Measurements from ENCODE around the gene MAEL. TPM values are rescaled to one million over a fixed set of nuclear protein-coding genes. Genes with fewer than 3 reads are reported as not detected.

Gene MAEL
- total and polyA plus RNA-seq, 7 experiments from 2014 or later, result not detected

GRCh38 chr1:166999075-166999474 lies 10.0 kb downstream of the MAEL start:
- H3K9me3 ChIP-seq (ENCODE audit: control insufficient read depth in 2 of 3, low read length in 3 of 3), result no peaks in the 10 kb centered on the region
- H3K27me3 Mint-ChIP-seq, result peaks cover 11 to 35% (median 24%) of the 10 kb centered on the region in 5 donors
- H3K4me1 ChIP-seq (ENCODE audit: control insufficient read depth in 2 of 2, insufficient read depth in 2 of 2, low read length in 2 of 2), result no peaks in the 10 kb centered on the region
- ChIA-PET POLR2A (no interaction called here), CTCF (no interaction called here)
- intact Hi-C loops (cut with micrococcal nuclease), result no loop called here
- no peak overlapping the region for H3K4me3 ChIP-seq (ENCODE audit: low read length)
- H3K36me3 Mint-ChIP-seq, result peaks cover 0 to 6% (median 3%) of the 10 kb centered on the region in 5 donors
- H3K9me3 Mint-ChIP-seq, result peaks cover 0 to 20% (median 6%) of the 10 kb centered on the region in 11 donors
- H3K4me3 Mint-ChIP-seq, result peak overlapping the region in 2 of 10 donors; percentile 11 to 26
- no peaks in the 10 kb centered on the region for H3K27me3 ChIP-seq (ENCODE audit: control insufficient read depth in 2 of 2, insufficient read depth in 2 of 2, low read length in 2 of 2)
- no peak overlapping the region for H3K27ac ChIP-seq (ENCODE audit: low read depth, low read length)
- DNase-seq, result no peak
- peaks cover 0 to 6% (median 0%) of the 10 kb centered on the region in 7 donors for H3K4me1 Mint-ChIP-seq
- no peak overlapping the region for H3K27ac Mint-ChIP-seq
- H3K36me3 ChIP-seq (ENCODE audit: control insufficient read depth in 2 of 3, insufficient read depth in 3 of 3, low read length in 3 of 3), result no peaks in the 10 kb centered on the region
- ATAC-seq, result no peak

- Mint-ChIP-seq H3K9me3 (peaks cover 0 to 20% (median 6%) of the 10 kb centered on the region in 11 donors), H3K4me1 (peaks cover 0 to 6% (median 0%) of the 10 kb centered on the region in 7 donors), H3K36me3 (peaks cover 0 to 6% (median 3%) of the 10 kb centered on the region in 5 donors), H3K27ac (no peak overlapping the region), H3K4me3 (peak overlapping the region in 2 of 10 donors; percentile 11 to 26), H3K27me3 (peaks cover 11 to 35% (median 24%) of the 10 kb centered on the region in 5 donors)
- DNase-seq, result no peak
- no peak overlapping the region for H3K27ac ChIP-seq (ENCODE audit: low read depth, low read length)
- intact Hi-C loops (cut with micrococcal nuclease), result no loop called here
- no peaks in the 10 kb centered on the region for H3K27me3 ChIP-seq (ENCODE audit: control insufficient read depth in 2 of 2, insufficient read depth in 2 of 2, low read length in 2 of 2)
- ChIA-PET CTCF (no interaction called here), POLR2A (no interaction called here)
- ATAC-seq, result no peak
- H3K4me3 ChIP-seq (ENCODE audit: low read length), result no peak overlapping the region
- no peaks in the 10 kb centered on the region for H3K9me3 ChIP-seq (ENCODE audit: control insufficient read depth in 2 of 3, low read length in 3 of 3)
- no peaks in the 10 kb centered on the region for H3K4me1 ChIP-seq (ENCODE audit: control insufficient read depth in 2 of 2, insufficient read depth in 2 of 2, low read length in 2 of 2)
- H3K36me3 ChIP-seq (ENCODE audit: control insufficient read depth in 2 of 3, insufficient read depth in 3 of 3, low read length in 3 of 3), result no peaks in the 10 kb centered on the region
Observed at GRCh38 chr1:166999500-167000055, 10.5 kb downstream of the MAEL start.

- ATAC-seq, result no peak
- Mint-ChIP-seq H3K27me3 (peaks cover 10 to 35% (median 24%) of the 10 kb centered on the region in 5 donors), H3K4me1 (peaks cover 0 to 6% (median 0%) of the 10 kb centered on the region in 7 donors), H3K36me3 (peaks cover 0 to 6% (median 3%) of the 10 kb centered on the region in 5 donors), H3K27ac (no peak overlapping the region), H3K4me3 (no peak overlapping the region), H3K9me3 (peaks cover 0 to 20% (median 6%) of the 10 kb centered on the region in 11 donors)
- Histone ChIP-seq H3K9me3 (ENCODE audit: control insufficient read depth in 2 of 3, low read length in 3 of 3) (no peaks in the 10 kb centered on the region), H3K36me3 (ENCODE audit: control insufficient read depth in 2 of 3, insufficient read depth in 3 of 3, low read length in 3 of 3) (no peaks in the 10 kb centered on the region), H3K27ac (ENCODE audit: low read depth, low read length) (no peak overlapping the region), H3K4me3 (ENCODE audit: low read length) (no peak overlapping the region), H3K4me1 (ENCODE audit: control insufficient read depth in 2 of 2, insufficient read depth in 2 of 2, low read length in 2 of 2) (no peaks in the 10 kb centered on the region), H3K27me3 (ENCODE audit: control insufficient read depth in 2 of 2, insufficient read depth in 2 of 2, low read length in 2 of 2) (no peaks in the 10 kb centered on the region)
- no peak for DNase-seq
- ChIA-PET CTCF (no interaction called here), POLR2A (no interaction called here)
- intact Hi-C loops (cut with micrococcal nuclease), result no loop called here
Observed at GRCh38 chr1:167000546-167000945, 11.5 kb downstream of the MAEL start.

GRCh38 chr1:167002354-167002753 lies 13.3 kb downstream of the MAEL start:
- H3K36me3 ChIP-seq (ENCODE audit: control insufficient read depth in 2 of 3, insufficient read depth in 3 of 3, low read length in 3 of 3), result no peaks in the 10 kb centered on the region
- H3K27ac Mint-ChIP-seq, result no peak overlapping the region
- ChIA-PET POLR2A (no interaction called here), CTCF (no interaction called here)
- H3K4me3 ChIP-seq (ENCODE audit: low read length), result no peak overlapping the region
- peaks cover 0 to 20% (median 6%) of the 10 kb centered on the region in 11 donors for H3K9me3 Mint-ChIP-seq
- no peaks in the 10 kb centered on the region for H3K4me1 ChIP-seq (ENCODE audit: control insufficient read depth in 2 of 2, insufficient read depth in 2 of 2, low read length in 2 of 2)
- no peak overlapping the region for H3K4me3 Mint-ChIP-seq
- H3K9me3 ChIP-seq (ENCODE audit: control insufficient read depth in 2 of 3, low read length in 3 of 3), result no peaks in the 10 kb centered on the region
- no peaks in the 10 kb centered on the region for H3K27me3 ChIP-seq (ENCODE audit: control insufficient read depth in 2 of 2, insufficient read depth in 2 of 2, low read length in 2 of 2)
- H3K27ac ChIP-seq (ENCODE audit: low read depth, low read length), result no peak overlapping the region
- H3K4me1 Mint-ChIP-seq, result peaks cover 0 to 6% (median 0%) of the 10 kb centered on the region in 7 donors
- no peak for ATAC-seq
- H3K36me3 Mint-ChIP-seq, result peaks cover 0 to 6% (median 3%) of the 10 kb centered on the region in 5 donors
- no peak for DNase-seq
- intact Hi-C loops (cut with micrococcal nuclease), result no loop called here
- H3K27me3 Mint-ChIP-seq, result peaks cover 5 to 22% (median 15%) of the 10 kb centered on the region in 5 donors

GRCh38 chr1:167003711-167004110 lies 14.6 kb downstream of the MAEL start:
- H3K9me3 ChIP-seq (ENCODE audit: control insufficient read depth in 2 of 3, low read length in 3 of 3), result no peaks in the 10 kb centered on the region
- Mint-ChIP-seq H3K4me3 (no peak overlapping the region), H3K4me1 (peaks cover 0 to 6% (median 0%) of the 10 kb centered on the region in 7 donors), H3K27ac (no peak overlapping the region), H3K27me3 (peaks cover 5 to 17% (median 12%) of the 10 kb centered on the region in 5 donors), H3K9me3 (peaks cover 0 to 20% (median 6%) of the 10 kb centered on the region in 11 donors), H3K36me3 (peaks cover 0 to 6% (median 3%) of the 10 kb centered on the region in 5 donors)
- ChIA-PET POLR2A (no interaction called here), CTCF (no interaction called here)
- DNase-seq (no peak), ATAC-seq (no peak)
- H3K36me3 ChIP-seq (ENCODE audit: control insufficient read depth in 2 of 3, insufficient read depth in 3 of 3, low read length in 3 of 3), result no peaks in the 10 kb centered on the region
- intact Hi-C loops (cut with micrococcal nuclease), result no loop called here
- no peak overlapping the region for H3K4me3 ChIP-seq (ENCODE audit: low read length)
- H3K27ac ChIP-seq (ENCODE audit: low read depth, low read length), result no peak overlapping the region
- no peaks in the 10 kb centered on the region for H3K27me3 ChIP-seq (ENCODE audit: control insufficient read depth in 2 of 2, insufficient read depth in 2 of 2, low read length in 2 of 2)
- no peaks in the 10 kb centered on the region for H3K4me1 ChIP-seq (ENCODE audit: control insufficient read depth in 2 of 2, insufficient read depth in 2 of 2, low read length in 2 of 2)

GRCh38 chr1:167011560-167012191 lies 22.6 kb downstream of the MAEL start:
- ATAC-seq, result no peak
- H3K4me3 Mint-ChIP-seq, result no peak overlapping the region
- H3K27ac Mint-ChIP-seq, result no peak overlapping the region
- intact Hi-C loops (cut with micrococcal nuclease), result no loop called here
- no peaks in the 10 kb centered on the region for H3K36me3 ChIP-seq (ENCODE audit: control insufficient read depth in 2 of 3, insufficient read depth in 3 of 3, low read length in 3 of 3)
- H3K27me3 Mint-ChIP-seq, result peaks cover 15 to 54% (median 35%) of the 10 kb centered on the region in 5 donors
- DNase-seq, result no peak
- no peaks in the 10 kb centered on the region for H3K9me3 ChIP-seq (ENCODE audit: control insufficient read depth in 2 of 3, low read length in 3 of 3)
- H3K36me3 Mint-ChIP-seq, result peaks cover 0 to 3% (median 0%) of the 10 kb centered on the region in 5 donors
- no peak overlapping the region for H3K27ac ChIP-seq (ENCODE audit: low read depth, low read length)
- ChIA-PET CTCF (no interaction called here), POLR2A (interaction anchor here (0.6 kb wide), 1 partner anchor 193 kb away, joined by 3 read pairs; no protein-coding TSS in a partner anchor)
- H3K4me1 ChIP-seq (ENCODE audit: control insufficient read depth in 2 of 2, insufficient read depth in 2 of 2, low read length in 2 of 2), result no peaks in the 10 kb centered on the region
- H3K27me3 ChIP-seq (ENCODE audit: control insufficient read depth in 2 of 2, insufficient read depth in 2 of 2, low read length in 2 of 2), result peaks cover 0 to 6% of the 10 kb centered on the region in 2 donors
- H3K4me3 ChIP-seq (ENCODE audit: low read length), result no peak overlapping the region
- H3K9me3 Mint-ChIP-seq, result peaks cover 0 to 2% (median 0%) of the 10 kb centered on the region in 11 donors
- peaks cover 0 to 9% (median 5%) of the 10 kb centered on the region in 7 donors for H3K4me1 Mint-ChIP-seq
